Activated CD4-positive, alpha-beta T cell treated with anti-CD3 and anti-CD28 coated beads, Interleukin-2, amount 10 ng/mL, durations not matched to agents 24 days and 14 days (primary cell): ENCODE measurements around the gene EPHA4. TPM values are rescaled to one million over a fixed set of nuclear protein-coding genes. Genes with fewer than 3 reads are reported as not detected.

Source experiments
- DNase-seq: peaks from one replicate; pipeline ENCODE4 v3.0.0; 2022
- H3K27ac Mint-ChIP-seq: one replicate; pipeline ENCODE4 v1.8.0; 2022; ENCODE audit warnings: mild to moderate bottlenecking, mixed read lengths
- H3K27me3 Mint-ChIP-seq: one replicate; pipeline ENCODE4 v1.8.0; 2022; ENCODE audit warnings: mixed read lengths
- H3K36me3 Mint-ChIP-seq: one replicate; pipeline ENCODE4 v1.8.0; 2022; ENCODE audit warnings: low read depth, mild to moderate bottlenecking, mixed read lengths
- H3K4me1 Mint-ChIP-seq: one replicate; pipeline ENCODE4 v1.8.0; 2021; ENCODE audit warnings: mixed read lengths
- H3K4me3 Mint-ChIP-seq: one replicate; pipeline ENCODE4 v1.8.0; 2022; ENCODE audit warnings: mild to moderate bottlenecking, moderate library complexity, mixed read lengths
- H3K9me3 Mint-ChIP-seq: one replicate; pipeline ENCODE4 v1.8.0; 2021; ENCODE audit warnings: mixed read lengths
- intact Hi-C: fragments of 100-400 bp; cut with micrococcal nuclease; formaldehyde crosslinking; loops from one replicate; pipeline ENCODE4 v1.15.1; 2023
- total RNA-seq: library from RNA; stranded (reverse); gene quantifications from 2 replicates; pipeline ENCODE4 v1.2.3, GENCODE V29; 2022

EPHA4 gene
- total RNA-seq, 1 donor from 2014 or later: 0.63 TPM

GRCh38 chr2:221502270-221503010 is 69.7 kb downstream of the EPHA4 start:
- H3K27me3 Mint-ChIP-seq: peaks cover 3% of the 10 kb centered on the region
- no peak overlapping the region for H3K4me3 Mint-ChIP-seq
- peaks cover 3% of the 10 kb centered on the region for H3K9me3 Mint-ChIP-seq
- intact Hi-C loops: loop anchor here (1.0 to 5.0 kb wide), 2 partner anchors 15 to 70 kb away; partner anchors contain the start of gene EPHA4
- no peak for DNase-seq
- no peak overlapping the region for H3K27ac Mint-ChIP-seq
- H3K36me3 Mint-ChIP-seq: peaks cover 3% of the 10 kb centered on the region
- H3K4me1 Mint-ChIP-seq: peaks cover 6% of the 10 kb centered on the region

- peaks cover 6% of the 10 kb centered on the region for H3K4me1 Mint-ChIP-seq
- DNase-seq: no peak
- peaks cover 3% of the 10 kb centered on the region for H3K27me3 Mint-ChIP-seq
- peaks cover 3% of the 10 kb centered on the region for H3K36me3 Mint-ChIP-seq
- H3K4me3 Mint-ChIP-seq: no peak overlapping the region
- peaks cover 3% of the 10 kb centered on the region for H3K9me3 Mint-ChIP-seq
- intact Hi-C loops: loop anchor here (1.0 to 5.0 kb wide), 2 partner anchors 15 to 70 kb away; partner anchors contain the start of gene EPHA4
- H3K27ac Mint-ChIP-seq: no peak overlapping the region
Measured at GRCh38 chr2:221501883-221502269, 70.2 kb downstream of the EPHA4 start.

GRCh38 chr2:221501210-221501882 is 70.8 kb downstream of the EPHA4 start:
- Mint-ChIP-seq H3K4me1 (peaks cover 6% of the 10 kb centered on the region), H3K27me3 (peaks cover 3% of the 10 kb centered on the region), H3K4me3 (no peak overlapping the region), H3K36me3 (peaks cover 3% of the 10 kb centered on the region), H3K27ac (no peak overlapping the region), H3K9me3 (peaks cover 3% of the 10 kb centered on the region)
- no peak for DNase-seq
- intact Hi-C loops: loop anchor here (5.0 kb wide), 1 partner anchor 71 kb away; the partner anchor contains the start of gene EPHA4

- peaks cover 3% of the 10 kb centered on the region for H3K9me3 Mint-ChIP-seq
- intact Hi-C loops: loop anchor here (5.0 kb wide), 1 partner anchor 72 kb away; the partner anchor contains the start of gene EPHA4
Measured at GRCh38 chr2:221500501-221501209, 71.4 kb downstream of the EPHA4 start.

GRCh38 chr2:221495731-221496130 is 76.4 kb downstream of the EPHA4 start:
- DNase-seq: no peak
- peaks cover 11% of the 10 kb centered on the region for H3K27me3 Mint-ChIP-seq
- no peak overlapping the region for H3K4me3 Mint-ChIP-seq
- no peaks in the 10 kb centered on the region for H3K36me3 Mint-ChIP-seq
- H3K4me1 Mint-ChIP-seq: peaks cover 1% of the 10 kb centered on the region
- H3K27ac Mint-ChIP-seq: no peak overlapping the region
- intact Hi-C loops: no loop called here
- peaks cover 4% of the 10 kb centered on the region for H3K9me3 Mint-ChIP-seq

More at GRCh38 chr2:221500501-221501209, 71.4 kb downstream of the EPHA4 start:
- peaks cover 3% of the 10 kb centered on the region for H3K36me3 Mint-ChIP-seq
- H3K4me3 Mint-ChIP-seq: no peak overlapping the region
- no peak overlapping the region for H3K27ac Mint-ChIP-seq
- DNase-seq: no peak
- H3K4me1 Mint-ChIP-seq: peaks cover 6% of the 10 kb centered on the region
- H3K27me3 Mint-ChIP-seq: peaks cover 3% of the 10 kb centered on the region

- intact Hi-C loops: no loop called here
- Mint-ChIP-seq H3K4me3 (no peak overlapping the region), H3K36me3 (no peaks in the 10 kb centered on the region), H3K27me3 (peaks cover 19% of the 10 kb centered on the region), H3K9me3 (peaks cover 4% of the 10 kb centered on the region), H3K4me1 (peaks cover 1% of the 10 kb centered on the region), H3K27ac (no peak overlapping the region)
- DNase-seq: no peak
Measured at GRCh38 chr2:221494556-221494955, 77.5 kb downstream of the EPHA4 start.

- Mint-ChIP-seq H3K27ac (no peak overlapping the region), H3K9me3 (peaks cover 4% of the 10 kb centered on the region), H3K4me1 (peaks cover 1% of the 10 kb centered on the region), H3K27me3 (peaks cover 23% of the 10 kb centered on the region), H3K36me3 (no peaks in the 10 kb centered on the region), H3K4me3 (no peak overlapping the region)
- intact Hi-C loops: no loop called here
- no peak for DNase-seq
Measured at GRCh38 chr2:221493391-221493790, 78.7 kb downstream of the EPHA4 start.

- intact Hi-C loops: no loop called here
- Mint-ChIP-seq H3K4me3 (no peak overlapping the region), H3K27ac (no peak overlapping the region), H3K9me3 (peaks cover 4% of the 10 kb centered on the region), H3K27me3 (peaks cover 23% of the 10 kb centered on the region), H3K4me1 (peaks cover 1% of the 10 kb centered on the region), H3K36me3 (no peaks in the 10 kb centered on the region)
- no peak for DNase-seq
Measured at GRCh38 chr2:221492636-221493035, 79.5 kb downstream of the EPHA4 start.

- peaks cover 4% of the 10 kb centered on the region for H3K9me3 Mint-ChIP-seq
- H3K4me3 Mint-ChIP-seq: no peak overlapping the region
- H3K36me3 Mint-ChIP-seq: no peaks in the 10 kb centered on the region
- intact Hi-C loops: no loop called here
- H3K27ac Mint-ChIP-seq: no peak overlapping the region
- H3K27me3 Mint-ChIP-seq: peaks cover 23% of the 10 kb centered on the region
- no peak for DNase-seq
- H3K4me1 Mint-ChIP-seq: peaks cover 1% of the 10 kb centered on the region
Measured at GRCh38 chr2:221490506-221491060, 81.5 kb downstream of the EPHA4 start.

- H3K4me3 Mint-ChIP-seq: no peak overlapping the region
- intact Hi-C loops: no loop called here
- H3K9me3 Mint-ChIP-seq: peaks cover 4% of the 10 kb centered on the region
- H3K4me1 Mint-ChIP-seq: no peaks in the 10 kb centered on the region
- no peaks in the 10 kb centered on the region for H3K36me3 Mint-ChIP-seq
- DNase-seq: no peak
- no peak overlapping the region for H3K27ac Mint-ChIP-seq
- peaks cover 23% of the 10 kb centered on the region for H3K27me3 Mint-ChIP-seq
Measured at GRCh38 chr2:221488136-221488807, 83.8 kb downstream of the EPHA4 start.

- Mint-ChIP-seq H3K36me3 (no peaks in the 10 kb centered on the region), H3K27me3 (peaks cover 12% of the 10 kb centered on the region), H3K4me1 (no peaks in the 10 kb centered on the region), H3K4me3 (no peak overlapping the region), H3K9me3 (no peaks in the 10 kb centered on the region), H3K27ac (no peak overlapping the region)
- DNase-seq: no peak
- intact Hi-C loops: no loop called here
Measured at GRCh38 chr2:221486106-221486505, 86.0 kb downstream of the EPHA4 start.

- intact Hi-C loops: no loop called here
- Mint-ChIP-seq H3K36me3 (no peaks in the 10 kb centered on the region), H3K27me3 (peaks cover 9% of the 10 kb centered on the region), H3K9me3 (no peaks in the 10 kb centered on the region), H3K27ac (no peak overlapping the region), H3K4me3 (no peak overlapping the region), H3K4me1 (no peaks in the 10 kb centered on the region)
- DNase-seq: no peak
Measured at GRCh38 chr2:221485503-221485870, 86.6 kb downstream of the EPHA4 start.

GRCh38 chr2:221484761-221485502 is 87.2 kb downstream of the EPHA4 start:
- Mint-ChIP-seq H3K4me3 (no peak overlapping the region), H3K36me3 (no peaks in the 10 kb centered on the region), H3K4me1 (no peaks in the 10 kb centered on the region), H3K27me3 (peaks cover 6% of the 10 kb centered on the region), H3K9me3 (no peaks in the 10 kb centered on the region), H3K27ac (no peak overlapping the region)
- DNase-seq: no peak
- intact Hi-C loops: no loop called here
